Upper lobe of left lung (tissue), 6 donors: ENCODE results near the gene VRK2. TPM values are rescaled to one million over a fixed set of nuclear protein-coding genes. Genes with fewer than 3 reads are reported as not detected.

Source experiments
- ATAC-seq, 2 donors: fragments of 200-7000 bp; cut with Tn5 transposase; one replicate each; pipeline ENCODE4 v1.9.1; 2022; ENCODE audit warnings: mild to moderate bottlenecking in 2 of 2, moderate library complexity in 2 of 2; ENCODE audit not compliant: low FRiP score in 2 of 2
- DNase-seq, 2 donors: peaks; one replicate each; pipeline ENCODE4 v3.0.0-alpha.2; 2019 to 2020
- H3K27ac ChIP-seq, 4 donors: fragments of 200-600 bp; sonication (generic); one replicate each; pipeline ENCODE4 v1.5.1; 2016 to 2019
- H3K27me3 ChIP-seq, 4 donors: fragments of 200-600 bp; sonication (generic); one replicate each; pipeline ENCODE4 v1.5.1; 2017 to 2019
- H3K36me3 ChIP-seq, 4 donors: fragments of 200-600 bp; sonication (generic); one replicate each; pipeline ENCODE4 v1.5.1; 2016 to 2019
- H3K4me1 ChIP-seq, 4 donors: fragments of 200-600 bp; sonication (generic); one replicate each; pipeline ENCODE4 v1.5.1; 2018 to 2019
- H3K4me3 ChIP-seq, 4 donors: fragments of 200-600 bp; sonication (generic); one replicate each; pipeline ENCODE4 v1.5.1; 2017 to 2019; ENCODE audit warnings: mild to moderate bottlenecking in 2 of 4, moderate library complexity in 1 of 4
- H3K9me3 ChIP-seq, 4 donors: fragments of 200-600 bp; sonication (generic); one replicate each; pipeline ENCODE4 v1.5.1; 2018 to 2019
- CTCF ChIP-seq, 6 experiments: fragments of 450-650 bp in 4 of 6; fragments of 200-600 bp in 2 of 6; sonication (generic) in 2 of 6; IDR thresholded peaks; one replicate each; pipeline ENCODE4 v1.5.1; 2016 to 2019; ENCODE audit warnings: antibody characterized with exemption in 6 of 6
- EP300 ChIP-seq, 4 donors: sonication (generic); formaldehyde crosslinking; IDR thresholded peaks; one replicate each; pipeline ENCODE4 v1.5.1; 2017; ENCODE audit warnings: antibody characterized with exemption in 4 of 4, control low read depth in 2 of 4
- POLR2A ChIP-seq, 4 donors: fragments of 450-650 bp; IDR thresholded peaks; one replicate each; pipeline ENCODE4 v1.5.1; 2016 to 2017; ENCODE audit warnings: antibody characterized with exemption in 4 of 4, mild to moderate bottlenecking in 2 of 4
- POLR2AphosphoS5 ChIP-seq, 2 donors: sonication (generic); formaldehyde crosslinking; IDR thresholded peaks; one replicate each; pipeline ENCODE4 v1.5.1; 2017; ENCODE audit warnings: antibody characterized with exemption in 2 of 2
- WGBS, 2 donors: methylation state at CpG; one replicate each; pipeline ENCODE4 v1.1.5; 2017 to 2018; 5-methylcytosine and 5-hydroxymethylcytosine counted together
- total RNA-seq, 6 donors: library from RNA; depleted of rRNA in 4 of 6; stranded (reverse); fragments of >200 nt in 4 of 6; gene quantifications; one replicate each; pipeline versions ENCODE4 v1.1.0 to v1.2.1, GENCODE V29; 2016 to 2021
- donor health status: DM: no; HTN: no; CAD: no; lungs with moderate emphysema.
- donor health status: DM: no; HTN: yes; CAD: no; lungs with severe emphysema.

Gene VRK2
- total RNA-seq, 6 donors from 2014 or later = 15.6 to 28.1 (median 22.8) TPM

- Histone ChIP-seq H3K27me3 (no peaks in the 10 kb centered on the region), H3K4me3 (no peak overlapping the region), H3K27ac (no peak overlapping the region), H3K4me1 (peaks cover 0 to 6% (median 0%) of the 10 kb centered on the region in 4 donors), H3K9me3 (no peaks in the 10 kb centered on the region), H3K36me3 (peaks cover 0 to 6% (median 0%) of the 10 kb centered on the region in 4 donors)
- no peak for DNase-seq
- no peak for ATAC-seq
- TF ChIP-seq POLR2AphosphoS5 (IDR thresholded peaks at IDR 0.05) (no peak), CTCF (IDR thresholded peaks at IDR 0.05) (no peak), POLR2A (IDR thresholded peaks at IDR 0.05) (no peak), EP300 (IDR thresholded peaks at IDR 0.05) (no peak)
Measured at GRCh38 chr2:58133395-58133794, 86.8 kb downstream of the VRK2 start.

- H3K27me3 ChIP-seq = no peaks in the 10 kb centered on the region
- H3K27ac ChIP-seq = no peak overlapping the region
- DNase-seq = no peak
- TF ChIP-seq POLR2A (IDR thresholded peaks at IDR 0.05) (no peak), POLR2AphosphoS5 (IDR thresholded peaks at IDR 0.05) (no peak), EP300 (IDR thresholded peaks at IDR 0.05) (no peak), CTCF (IDR thresholded peaks at IDR 0.05) (no peak)
- WGBS, 2 donors = 77 to 82% methylated on average over 2 of the region's 2 CpGs
- peaks cover 0 to 6% (median 0%) of the 10 kb centered on the region in 4 donors for H3K36me3 ChIP-seq
- H3K9me3 ChIP-seq = no peaks in the 10 kb centered on the region
- peaks cover 0 to 6% (median 0%) of the 10 kb centered on the region in 4 donors for H3K4me1 ChIP-seq
- no peak overlapping the region for H3K4me3 ChIP-seq
- ATAC-seq = no peak
Measured at GRCh38 chr2:58135861-58136260, 89.3 kb downstream of the VRK2 start.

- H3K9me3 ChIP-seq = no peaks in the 10 kb centered on the region
- ATAC-seq (no peak), DNase-seq (no peak)
- H3K36me3 ChIP-seq = peaks cover 0 to 3% (median 0%) of the 10 kb centered on the region in 4 donors
- H3K27me3 ChIP-seq = no peaks in the 10 kb centered on the region
- H3K27ac ChIP-seq = no peak overlapping the region
- H3K4me3 ChIP-seq = no peak overlapping the region
- TF ChIP-seq POLR2AphosphoS5 (IDR thresholded peaks at IDR 0.05) = no peak
- TF ChIP-seq POLR2A (IDR thresholded peaks at IDR 0.05) = no peak
- no peak for TF ChIP-seq CTCF (IDR thresholded peaks at IDR 0.05)
- TF ChIP-seq EP300 (IDR thresholded peaks at IDR 0.05) = no peak
- H3K4me1 ChIP-seq = no peaks in the 10 kb centered on the region
Measured at GRCh38 chr2:58137221-58137620, 90.6 kb downstream of the VRK2 start.

- no peaks in the 10 kb centered on the region for H3K27me3 ChIP-seq
- no peaks in the 10 kb centered on the region for H3K36me3 ChIP-seq
- 87 to 97% methylated on average over 1 of the region's 1 CpG for WGBS, 2 donors
- no peak overlapping the region for H3K27ac ChIP-seq
- H3K4me1 ChIP-seq = no peaks in the 10 kb centered on the region
- TF ChIP-seq POLR2A (IDR thresholded peaks at IDR 0.05) (no peak), EP300 (IDR thresholded peaks at IDR 0.05) (no peak), POLR2AphosphoS5 (IDR thresholded peaks at IDR 0.05) (no peak), CTCF (IDR thresholded peaks at IDR 0.05) (no peak)
- H3K4me3 ChIP-seq = no peak overlapping the region
- H3K9me3 ChIP-seq = no peaks in the 10 kb centered on the region
- no peak for ATAC-seq
- no peak for DNase-seq
Measured at GRCh38 chr2:58137856-58138255, 91.2 kb downstream of the VRK2 start.

GRCh38 chr2:58138396-58139030 lies 91.9 kb downstream of the VRK2 start:
- Histone ChIP-seq H3K9me3 (no peaks in the 10 kb centered on the region), H3K4me1 (no peaks in the 10 kb centered on the region), H3K27ac (no peak overlapping the region), H3K36me3 (no peaks in the 10 kb centered on the region), H3K4me3 (no peak overlapping the region), H3K27me3 (no peaks in the 10 kb centered on the region)
- whole genome bisulfite sequencing, 2 donors = 85% methylated on average over 3 of the region's 3 CpGs
- ATAC-seq (no peak), DNase-seq (no peak)
- no peak for TF ChIP-seq CTCF (IDR thresholded peaks at IDR 0.05)
- TF ChIP-seq POLR2AphosphoS5 (IDR thresholded peaks at IDR 0.05) = no peak
- no peak for TF ChIP-seq EP300 (IDR thresholded peaks at IDR 0.05)
- no peak for TF ChIP-seq POLR2A (IDR thresholded peaks at IDR 0.05)
